Measurements from ENCODE around the gene CLTRN. TPM values are rescaled to one million over a fixed set of nuclear protein-coding genes. Genes with fewer than 3 reads are reported as not detected.

CLTRN gene
- total RNA-seq, 1 experiment from 2014 or later: 1.8 TPM

- Histone ChIP-seq H3K79me2 (ENCODE audit: insufficient read depth, low read length) (no peaks in the 10 kb centered on the region), H2BK5ac (ENCODE audit: insufficient read length, low read length) (no peak overlapping the region), H4K8ac (replicated peaks; ENCODE audit: insufficient read length, low read depth, low read length) (no peak overlapping the region), H3K18ac (ENCODE audit: insufficient read length, low read depth, low read length) (no peak overlapping the region), H3K27me3 (ENCODE audit: insufficient read depth, low read length) (no peaks in the 10 kb centered on the region), H2BK15ac (ENCODE audit: low read depth, low read length) (no peak overlapping the region), H2BK20ac (ENCODE audit: low read depth, low read length, poor library complexity, severe bottlenecking) (no peak overlapping the region), H3K56ac (ENCODE audit: insufficient read length, low read depth, low read length) (no peak overlapping the region), H3K9ac (ENCODE audit: extremely low read depth, insufficient read length, low read length) (no peak overlapping the region), H2AFZ (ENCODE audit: low read length) (no peak overlapping the region), H3K4me1 (ENCODE audit: insufficient read depth, low read length) (no peaks in the 10 kb centered on the region), H3K4me2 (ENCODE audit: insufficient read depth, insufficient read length, low read length) (no peak overlapping the region), H3K23ac (ENCODE audit: insufficient read length, low read depth, low read length) (no peak overlapping the region), H3K14ac (ENCODE audit: insufficient read depth, low read length) (no peak overlapping the region), H2BK120ac (ENCODE audit: low read depth, low read length, poor library complexity, severe bottlenecking) (no peak overlapping the region), H4K20me1 (ENCODE audit: control insufficient read depth, insufficient read depth, insufficient read length) (no peaks in the 10 kb centered on the region), H3K9me3 (ENCODE audit: control insufficient read depth, low read depth, low read length) (no peaks in the 10 kb centered on the region), H2BK12ac (ENCODE audit: insufficient read length, low read depth, low read length) (no peak overlapping the region), H4K91ac (ENCODE audit: insufficient read length, low read depth, low read length) (no peak overlapping the region), H4K5ac (ENCODE audit: insufficient read length, low read depth, low read length) (no peak overlapping the region), H3T11ph (ENCODE audit: low read length) (no peak overlapping the region), H3K27ac (ENCODE audit: insufficient read length, low read depth, low read length) (no peak overlapping the region), H3K23me2 (ENCODE audit: insufficient read length, low read depth, low read length, poor library complexity, severe bottlenecking) (no peaks in the 10 kb centered on the region), H3K79me1 (ENCODE audit: insufficient read depth, low read depth, low read length, poor library complexity, severe bottlenecking) (no peaks in the 10 kb centered on the region), H2AK5ac (ENCODE audit: insufficient read length, low read length) (no peak overlapping the region), H3K4ac (ENCODE audit: low read depth, low read length) (no peak overlapping the region)
- H3K4me1 Mint-ChIP-seq: no peaks in the 10 kb centered on the region
- DNase-seq: no peak
- H3K27ac Mint-ChIP-seq: no peak overlapping the region
- TF ChIP-seq CTCF (conservative IDR thresholded peaks at IDR 0.05): no peak
- no peak overlapping the region for H3K4me3 Mint-ChIP-seq
- H3K9me3 Mint-ChIP-seq: no peaks in the 10 kb centered on the region
- H3K36me3 Mint-ChIP-seq (ENCODE audit: insufficient read depth in 1 of 3, low read depth in 3 of 3): no peaks in the 10 kb centered on the region
- H3K27me3 Mint-ChIP-seq (ENCODE audit: low read depth): peaks cover 2% of the 10 kb centered on the region; the same call in 1 of the 2 replicates
Measured at GRCh38 chrX:15631637-15632036, 33.0 kb downstream of the CLTRN start.

All from H9 (cell line).